LoVo (cell line): ENCODE data around the gene ZNF98.

Experiments
- DNase-seq: peaks from one replicate; pipeline ENCODE4 v3.0.0-alpha.2; 2016; ENCODE audit warnings: low spot score

The ZNF98 gene

DNA sequence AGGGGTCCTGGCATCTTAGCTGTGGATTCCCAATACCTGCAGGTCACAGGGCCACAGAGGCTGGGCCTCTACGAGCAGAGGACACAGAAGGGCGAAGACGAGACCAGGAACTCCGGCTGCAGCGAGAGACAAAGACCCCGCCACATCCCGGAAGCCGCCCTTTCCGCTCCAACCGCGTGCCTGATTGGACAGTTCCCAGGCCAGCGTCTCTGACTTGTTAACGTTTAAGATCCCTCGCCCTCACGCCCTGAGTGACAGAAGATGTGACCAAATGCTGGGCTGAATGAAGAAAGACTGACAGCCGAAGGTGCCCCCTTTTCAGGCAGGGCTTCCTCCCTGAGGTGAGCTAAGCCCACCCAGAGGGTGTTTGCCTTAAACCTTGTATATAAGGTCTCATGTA is at the start of gene ZNF98:
ZNF98 (minus strand) TSS at position 136 of the 400 bp plus-strand sequence; CDS start at position 14, 122 bp downstream.
- DNase-seq = no peak

GRCh38 chr19:22446605-22447004 is 24.5 kb upstream of the ZNF98 start:
- no peak for DNase-seq

GRCh38 chr19:22438011-22438410 is 15.9 kb upstream of the ZNF98 start:
- DNase-seq = no peak

- DNase-seq = no peak
These were observed 6.1 kb upstream of the ZNF98 start for GRCh38 chr19:22427960-22428913.

- no peak for DNase-seq
These were observed 5.4 kb upstream of the ZNF98 start for GRCh38 chr19:22427547-22427946.

DNA sequence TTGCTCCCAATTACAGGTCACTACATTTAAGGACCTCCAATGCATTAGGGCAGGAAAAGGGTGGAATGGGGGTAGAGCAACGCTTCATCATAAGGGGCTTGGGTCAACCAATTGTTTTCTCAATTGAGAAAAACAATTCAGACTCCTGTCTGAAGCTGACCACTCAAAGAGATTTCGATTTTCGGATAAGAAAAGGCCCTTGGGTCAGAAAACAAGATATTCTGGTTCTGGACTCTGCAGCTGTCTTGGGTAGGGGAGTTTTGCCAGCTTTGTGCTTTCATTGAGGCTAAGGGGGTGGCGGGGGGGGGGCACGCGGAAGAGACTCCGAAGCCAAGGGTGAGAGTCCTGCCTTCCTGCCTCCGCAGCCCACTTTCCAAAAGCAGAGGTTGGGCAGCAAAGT is 4.8 kb upstream of the ZNF98 start:
- DNase-seq = no peak

DNA sequence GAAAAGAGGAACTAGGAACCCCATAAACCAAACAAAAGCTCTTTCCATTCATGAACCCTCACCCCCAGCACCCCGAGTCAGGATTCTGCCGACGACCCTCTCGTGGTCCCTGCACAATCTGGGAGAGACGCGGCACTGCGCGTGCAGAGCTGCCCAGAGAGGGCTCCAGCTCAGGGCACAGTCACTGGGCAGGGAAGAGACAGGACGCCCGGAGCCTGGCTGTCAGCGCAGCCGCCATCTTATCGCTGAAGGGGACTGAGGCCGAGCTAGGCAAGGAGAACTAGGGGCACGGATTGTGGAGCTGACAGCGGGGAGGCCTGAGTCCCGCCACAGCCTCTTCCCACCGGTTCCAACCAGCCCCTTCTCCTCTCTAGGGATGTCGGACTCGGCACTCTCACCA is 349 bp downstream of the ZNF98 start:
- DNase-seq = no peak

DNA sequence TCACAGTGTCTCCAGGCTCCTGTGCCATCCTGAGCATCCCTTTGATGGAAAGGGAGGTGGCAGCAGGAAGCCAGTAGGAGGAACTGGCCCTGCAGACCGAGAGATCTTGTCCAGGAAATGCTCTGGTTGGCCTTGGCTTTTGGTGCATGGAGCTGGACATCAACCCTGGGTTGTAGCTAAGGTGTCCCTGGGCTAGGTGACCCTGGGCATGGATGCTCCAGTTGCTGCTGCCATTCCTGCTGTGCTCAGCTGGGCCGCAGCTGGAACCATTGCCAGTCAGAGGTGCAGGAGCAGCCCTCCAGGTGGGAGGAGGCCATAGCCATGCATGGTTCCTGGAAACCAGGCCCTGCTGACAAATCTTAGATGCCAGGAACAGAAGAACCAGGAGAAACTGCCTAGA is 67.5 kb downstream of the ZNF98 start:
- DNase-seq = no peak
